Loucy (cell line): ENCODE measurements around the gene SDK2.

ENCODE experiments used
- EZH2phosphoT487 ChIP-seq: fragments of 200-600 bp; IDR thresholded peaks from 2 replicates; pipeline ENCODE4 v1.6.1; 2018; ENCODE audit warnings: antibody characterized with exemption, mild to moderate bottlenecking, moderate library complexity, borderline replicate concordance
- TF ChIP-seq, protein P1 (sequence below): fragments of 200-600 bp; sonication (generic); conservative IDR thresholded peaks from 2 replicates; pipeline ENCODE4 v1.5.1; 2014; ENCODE audit warnings: mild to moderate bottlenecking, antibody characterized with exemption, low read length

DNA sequence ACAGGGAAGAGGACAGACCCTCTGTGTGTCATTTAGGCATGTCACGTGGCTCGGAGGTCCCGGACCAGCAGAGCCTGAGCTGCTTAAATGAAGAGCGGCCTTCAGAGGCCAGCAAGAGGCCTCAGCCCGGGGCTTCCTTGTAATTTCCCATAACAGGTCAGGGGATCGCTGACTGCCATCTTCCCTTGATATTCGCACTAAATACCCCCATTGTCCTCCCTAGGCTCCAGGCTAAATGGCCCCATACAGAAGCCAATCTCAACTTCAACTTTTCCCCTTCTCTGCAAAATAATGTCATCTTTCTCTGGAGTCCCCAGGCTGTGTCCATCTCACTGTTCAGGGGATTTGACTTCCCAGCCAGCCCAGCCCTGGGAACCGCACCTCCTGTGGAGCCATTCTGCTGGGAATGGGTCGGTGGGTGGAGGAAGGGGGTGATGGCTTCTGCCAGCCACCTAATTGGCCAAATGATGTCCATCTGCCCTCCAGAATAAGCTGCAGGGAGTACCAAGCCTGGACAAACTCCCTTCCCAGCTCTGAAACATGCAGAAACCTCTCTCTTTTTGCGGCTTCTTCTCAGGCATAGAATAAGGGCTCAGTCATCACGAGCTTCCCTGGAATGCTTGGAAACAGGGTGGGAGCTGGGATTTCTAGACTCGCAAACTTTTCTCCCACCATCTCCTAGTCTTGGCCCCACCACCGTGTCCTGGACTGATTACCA, 129.9 kb downstream of the SDK2 start:
- no peak for TF ChIP-seq EZH2phosphoT487
- TF ChIP-seq, protein P1, sequence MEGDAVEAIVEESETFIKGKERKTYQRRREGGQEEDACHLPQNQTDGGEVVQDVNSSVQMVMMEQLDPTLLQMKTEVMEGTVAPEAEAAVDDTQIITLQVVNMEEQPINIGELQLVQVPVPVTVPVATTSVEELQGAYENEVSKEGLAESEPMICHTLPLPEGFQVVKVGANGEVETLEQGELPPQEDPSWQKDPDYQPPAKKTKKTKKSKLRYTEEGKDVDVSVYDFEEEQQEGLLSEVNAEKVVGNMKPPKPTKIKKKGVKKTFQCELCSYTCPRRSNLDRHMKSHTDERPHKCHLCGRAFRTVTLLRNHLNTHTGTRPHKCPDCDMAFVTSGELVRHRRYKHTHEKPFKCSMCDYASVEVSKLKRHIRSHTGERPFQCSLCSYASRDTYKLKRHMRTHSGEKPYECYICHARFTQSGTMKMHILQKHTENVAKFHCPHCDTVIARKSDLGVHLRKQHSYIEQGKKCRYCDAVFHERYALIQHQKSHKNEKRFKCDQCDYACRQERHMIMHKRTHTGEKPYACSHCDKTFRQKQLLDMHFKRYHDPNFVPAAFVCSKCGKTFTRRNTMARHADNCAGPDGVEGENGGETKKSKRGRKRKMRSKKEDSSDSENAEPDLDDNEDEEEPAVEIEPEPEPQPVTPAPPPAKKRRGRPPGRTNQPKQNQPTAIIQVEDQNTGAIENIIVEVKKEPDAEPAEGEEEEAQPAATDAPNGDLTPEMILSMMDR = no peak
